RPMI7951 (cell line): ENCODE measurements around the gene GANAB. TPM values are rescaled to one million over a fixed set of nuclear protein-coding genes. Genes with fewer than 3 reads are reported as not detected.
"Not testable (repeated sequence)": the region's sequence is repeated elsewhere in the genome, so short reads cannot be mapped to it uniquely, and the experiment has no call there.

Source experiments
- DNase-seq: peaks from one replicate; pipeline ENCODE4 v3.0.0-alpha.2; 2012; ENCODE audit warnings: low read depth
- total RNA-seq: library from RNA; depleted of rRNA; stranded (reverse); fragments of >200 nt; shearing (Covaris generic); gene quantifications from 2 replicates; pipeline ENCODE4 v1.2.3, GENCODE V29; 2014

GANAB gene
- total RNA-seq, 1 experiment from 2014 or later: 136 TPM

GRCh38 chr11:62621567-62622470 is 24.6 kb downstream of the GANAB start, which contains the start of gene B3GAT3:
B3GAT3 (minus strand) TSS chr11:62621986; CDS start chr11:62621947, 39 bp downstream.
- peak; percentile 98 for DNase-seq

- DNase-seq: no peak
These were observed 25.3 kb downstream of the GANAB start for GRCh38 chr11:62621027-62621566.

GRCh38 chr11:62616957-62617356 is 29.5 kb downstream of the GANAB start:
- DNase-seq: not testable (repeated sequence)

GRCh38 chr11:62615521-62615920 is 30.9 kb downstream of the GANAB start:
- DNase-seq: no peak

- no peak for DNase-seq
These were observed 32.1 kb downstream of the GANAB start for GRCh38 chr11:62614275-62614674.

- no peak for DNase-seq
These were observed 33.1 kb downstream of the GANAB start for GRCh38 chr11:62613291-62613778.

GRCh38 chr11:62612366-62613290 is 33.8 kb downstream of the GANAB start, which contains the start of the genes EML3 and ROM1:
EML3 (minus strand) TSS chr11:62612775; CDS start chr11:62612457, 318 bp downstream.
ROM1 (plus strand) TSS chr11:62613257; CDS start chr11:62613282, 25 bp downstream.
- peak; percentile 88 for DNase-seq

- DNase-seq: peak; percentile 77
These were observed 34.6 kb downstream of the GANAB start for GRCh38 chr11:62611705-62612365.

- DNase-seq: no peak
These were observed 35.4 kb downstream of the GANAB start for GRCh38 chr11:62610814-62611704.

GRCh38 chr11:62610403-62610802 is 36.0 kb downstream of the GANAB start:
- no peak for DNase-seq

- DNase-seq: no peak
These were observed 37.6 kb downstream of the GANAB start for GRCh38 chr11:62608776-62609175.

GRCh38 chr11:62607714-62608113 is 38.7 kb downstream of the GANAB start:
- DNase-seq: no peak

GRCh38 chr11:62605902-62606301 is 40.5 kb downstream of the GANAB start:
- DNase-seq: no peak

GRCh38 chr11:62605467-62605866 is 40.9 kb downstream of the GANAB start:
- DNase-seq: no peak

- no peak for DNase-seq
These were observed 41.8 kb downstream of the GANAB start for GRCh38 chr11:62604460-62605120.

GRCh38 chr11:62603776-62604299 is 42.6 kb downstream of the GANAB start:
- no peak for DNase-seq

- no peak for DNase-seq
These were observed 43.4 kb downstream of the GANAB start for GRCh38 chr11:62603072-62603408.

GRCh38 chr11:62602141-62603071 is 44.0 kb downstream of the GANAB start:
- peak; percentile 80 for DNase-seq
